Hepatocyte (in vitro differentiated cells): ENCODE measurements around the gene SIT1.

Experiments used
- CTCF ChIP-seq: fragments of 200-600 bp; sonication (generic); IDR thresholded peaks from 2 replicates; pipeline ENCODE4 v1.5.1; 2016; ENCODE audit warnings: antibody characterized with exemption, mild to moderate bottlenecking; ENCODE audit not compliant: poor library complexity
- EZH2 ChIP-seq: fragments of 200-600 bp; sonication (generic); IDR thresholded peaks from 2 replicates; pipeline ENCODE4 v1.6.1; 2016; ENCODE audit warnings: antibody characterized with exemption, mild to moderate bottlenecking, borderline replicate concordance
- EZH2phosphoT487 ChIP-seq: fragments of 200-600 bp; sonication (generic); IDR thresholded peaks from one replicate; pipeline ENCODE4 v1.6.1; 2018; ENCODE audit warnings: antibody characterized with exemption, mild to moderate bottlenecking, low read depth, moderate library complexity; ENCODE audit not compliant: unreplicated experiment, severe bottlenecking

GRCh38 chr9:35675732-35676392 is 25.1 kb upstream of the SIT1 start:
- TF ChIP-seq CTCF: no peak
- TF ChIP-seq EZH2: no peak
- TF ChIP-seq EZH2phosphoT487: no peak
